Inflammatory macrophage treated with lipopolysaccharide for 1 hour (primary cell): ENCODE measurements around the gene SP4.
"Not testable (repeated sequence)": the region's sequence is repeated elsewhere in the genome, so short reads cannot be mapped to it uniquely, and the experiment has no call there.

Experiments used
- DNase-seq, 2 donors: peaks; one replicate each; pipeline ENCODE4 v3.0.0-alpha.2; 2020 to 2022

The SP4 gene

DNA sequence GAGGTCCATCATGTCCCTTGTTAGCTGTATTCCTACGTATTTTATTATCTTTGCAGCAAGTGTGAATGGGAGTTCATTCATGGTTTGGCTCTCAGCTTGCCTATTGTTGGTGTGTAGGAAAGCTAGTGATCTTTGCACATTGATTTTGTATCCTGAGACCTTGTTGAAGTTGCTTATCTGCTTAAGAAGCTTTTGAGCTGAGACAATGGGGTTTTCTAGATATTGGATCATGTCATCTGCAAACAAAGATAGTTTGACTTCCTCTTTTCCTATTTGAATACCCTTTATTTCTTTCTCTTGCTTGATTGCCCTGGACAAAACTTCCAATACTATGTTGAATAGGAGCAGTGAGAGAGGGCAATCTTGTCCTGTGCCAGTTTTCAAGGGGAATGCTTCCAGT, 104.6 kb downstream of the SP4 start:
- DNase-seq = not testable (repeated sequence)

DNA sequence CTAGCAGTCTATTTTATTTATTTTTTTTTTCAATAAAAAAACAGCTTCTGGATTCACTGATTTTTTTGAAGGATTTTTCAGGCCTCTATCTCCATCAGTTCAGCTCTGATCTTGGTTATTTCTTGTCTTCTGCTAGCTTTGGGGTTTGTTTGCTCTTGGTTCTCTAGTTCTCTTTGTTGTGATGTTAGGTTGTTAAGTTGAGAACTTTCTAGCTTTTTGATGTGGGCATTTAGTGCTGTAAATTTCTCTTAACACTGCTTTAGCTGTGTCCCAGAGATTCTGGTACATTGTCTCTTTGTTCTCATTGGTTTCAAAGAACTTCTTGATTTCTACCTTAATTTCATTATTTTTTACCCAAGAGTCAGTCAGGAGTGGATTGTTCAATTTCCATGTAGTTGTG, 105.8 kb downstream of the SP4 start:
- DNase-seq = not testable (repeated sequence)

DNA sequence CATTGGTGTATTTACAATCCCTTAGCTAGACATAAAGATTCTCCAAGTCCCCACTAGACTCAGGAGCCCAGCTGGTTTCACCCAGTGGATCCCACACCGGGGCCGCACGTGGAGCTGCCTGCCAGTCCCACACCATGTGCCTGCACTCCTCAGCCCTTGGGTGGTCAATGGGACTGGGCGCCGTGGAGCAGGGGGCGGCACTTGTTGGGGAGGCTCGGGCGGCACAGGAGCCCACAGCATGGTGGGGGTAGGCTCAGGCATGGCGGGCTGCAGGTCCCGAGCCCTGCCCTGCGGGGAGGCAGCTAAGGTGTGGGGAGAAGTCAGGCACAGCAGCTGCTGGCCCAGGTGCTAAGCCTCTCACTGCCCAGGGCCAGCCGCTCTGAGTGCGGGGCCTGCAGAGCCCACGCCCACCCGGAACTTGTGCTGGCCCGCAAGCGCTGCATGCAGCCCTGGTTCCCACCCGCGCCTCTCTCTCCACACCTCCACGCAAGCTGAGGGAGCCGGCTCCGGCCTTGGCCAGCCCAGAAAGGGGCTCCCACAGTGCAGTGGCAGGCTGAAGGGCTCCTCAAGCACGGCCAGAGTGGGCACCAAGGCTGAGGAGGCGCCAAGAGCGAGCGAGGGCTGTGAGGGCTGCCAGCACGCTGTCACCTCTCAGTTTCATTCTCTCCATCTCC, 108.7 kb downstream of the SP4 start:
- DNase-seq = not testable (repeated sequence)

DNA sequence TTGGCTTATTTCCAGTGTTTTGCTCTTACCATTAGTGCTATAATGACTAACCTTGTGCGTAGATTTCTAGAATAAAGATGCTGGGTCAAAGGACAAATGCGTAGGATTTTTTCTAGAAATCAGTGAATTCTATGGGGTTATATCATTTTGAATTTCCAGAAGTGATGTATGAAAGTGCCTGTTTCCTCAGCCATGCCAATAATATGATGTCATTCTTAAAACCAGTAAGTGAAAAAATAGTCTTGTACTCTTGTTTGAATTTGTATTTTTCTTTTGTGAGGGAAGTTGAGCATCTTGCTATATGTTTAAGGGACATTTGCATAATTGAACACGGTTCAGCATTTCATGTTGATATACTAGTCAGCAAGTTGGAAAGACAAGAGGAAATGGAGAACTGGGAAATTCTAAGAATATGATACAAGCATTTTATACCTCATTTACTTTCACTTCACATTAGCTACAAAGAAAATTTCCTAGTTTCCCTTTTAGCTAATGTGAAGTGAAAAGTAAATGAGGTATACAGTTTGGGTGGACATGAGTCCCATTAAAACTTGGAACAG, 111.1 kb downstream of the SP4 start:
- peak; percentile 62 to 65 for DNase-seq

DNA sequence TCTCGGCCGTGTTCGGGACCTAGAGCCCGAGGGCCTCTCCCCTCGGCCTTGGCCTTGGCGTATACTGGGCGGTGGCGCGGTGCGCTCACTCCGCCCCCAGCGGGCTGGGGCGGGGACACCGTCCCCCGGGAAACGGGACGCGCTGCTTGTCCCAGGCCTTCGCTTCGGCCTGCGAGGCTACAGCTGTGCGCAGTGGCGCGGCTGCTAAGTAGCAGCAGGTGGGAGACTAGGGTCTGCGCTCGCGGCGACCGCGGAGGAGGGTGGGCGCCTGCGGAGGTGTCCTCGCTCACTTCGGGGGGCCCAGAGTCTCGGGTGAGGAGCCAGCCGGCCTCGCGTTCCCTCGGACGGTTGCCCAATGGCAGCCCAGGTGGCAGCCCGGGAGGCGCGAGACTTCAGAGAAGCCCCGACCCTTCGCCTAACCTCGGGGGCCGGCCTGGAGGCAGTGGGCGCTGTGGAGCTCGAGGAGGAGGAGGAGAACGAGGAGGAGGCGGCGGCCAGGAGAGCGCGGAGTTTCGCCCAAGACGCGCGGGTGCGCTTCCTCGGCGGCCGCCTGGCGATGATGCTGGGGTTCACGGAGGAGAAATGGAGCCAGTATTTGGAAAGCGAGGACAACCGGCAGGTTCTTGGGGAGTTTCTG, 115.1 kb downstream of the SP4 start, which contains the start of gene DNAH11:
Gene DNAH11 (plus strand): TSS at position 149 of the 637 bp plus-strand sequence. CDS start 207 bp downstream, at position 356.
- DNase-seq = peak; percentile 28 to 51

DNA sequence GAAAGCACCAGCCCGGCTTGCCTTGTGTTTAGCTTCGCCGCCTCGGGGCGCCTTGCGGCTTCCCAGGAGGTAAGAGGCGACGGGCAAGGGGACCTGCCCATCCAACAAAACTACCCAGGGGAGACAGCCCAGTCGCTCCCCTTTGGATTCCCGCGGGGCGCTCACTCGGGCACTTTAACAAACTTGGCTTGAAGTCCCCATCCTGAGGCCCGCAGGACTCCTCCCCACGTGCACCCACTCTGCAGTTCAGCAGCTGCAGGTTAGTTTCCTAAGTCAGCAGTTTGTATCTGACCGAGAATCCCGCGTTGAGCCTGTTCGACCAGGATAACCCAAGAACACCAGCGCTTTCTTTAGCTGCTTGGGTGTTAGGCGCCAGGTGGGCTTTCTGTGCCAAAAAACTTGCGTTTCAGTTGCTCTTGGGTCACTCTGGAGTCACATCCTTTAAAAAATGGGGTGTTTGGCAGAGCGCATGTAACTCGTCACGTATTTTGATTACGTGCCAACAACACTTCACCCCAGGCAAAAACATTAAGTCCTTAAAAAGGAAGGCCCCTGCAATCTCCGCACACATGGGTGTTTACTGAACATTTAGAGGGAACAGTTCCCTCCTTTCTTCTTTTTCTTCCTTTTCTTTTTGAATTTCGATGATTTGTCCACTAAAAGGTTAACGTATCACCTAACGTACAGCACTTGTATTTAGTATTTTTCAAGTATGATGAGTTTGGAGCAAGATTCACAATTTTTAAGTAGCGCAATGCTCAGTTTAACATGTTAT, 115.8 kb downstream of the SP4 start:
- no peak for DNase-seq

DNA sequence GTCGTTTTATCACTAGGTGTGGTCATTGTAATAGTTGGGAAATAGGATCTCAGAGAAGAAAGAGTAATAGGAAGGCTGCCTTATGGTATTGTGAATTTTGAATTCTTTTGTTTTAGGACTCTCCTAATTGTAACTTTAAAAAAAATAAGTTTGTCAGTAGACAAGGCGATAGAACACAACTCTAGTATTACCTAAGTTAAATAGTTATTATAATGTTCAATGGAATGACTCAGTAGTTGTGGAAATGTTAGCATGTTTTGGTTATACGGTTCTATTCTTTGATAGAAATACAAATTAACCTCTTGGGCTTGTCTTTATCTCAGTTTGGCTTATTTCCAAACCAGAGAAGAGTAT, 116.4 kb downstream of the SP4 start:
- DNase-seq = no peak

DNA sequence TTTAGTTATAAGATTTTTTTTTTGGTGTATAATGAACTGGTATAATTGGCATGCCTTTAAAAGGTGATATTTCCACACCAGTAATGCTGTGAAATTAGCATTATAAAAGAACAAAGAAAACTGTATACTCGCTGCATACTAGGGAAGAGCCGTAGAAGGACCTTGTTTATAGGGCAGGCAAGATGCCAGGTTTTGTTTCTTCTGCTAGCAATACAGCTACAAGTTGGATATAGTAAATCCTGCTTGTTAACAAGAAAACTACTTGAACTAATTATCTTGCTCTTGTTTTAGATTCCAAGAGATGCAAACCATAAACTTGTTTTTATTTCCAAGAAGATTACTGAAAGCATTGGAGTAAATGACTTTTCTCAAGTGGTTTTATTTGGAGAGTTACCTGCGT, 116.8 kb downstream of the SP4 start:
- no peak for DNase-seq

DNA sequence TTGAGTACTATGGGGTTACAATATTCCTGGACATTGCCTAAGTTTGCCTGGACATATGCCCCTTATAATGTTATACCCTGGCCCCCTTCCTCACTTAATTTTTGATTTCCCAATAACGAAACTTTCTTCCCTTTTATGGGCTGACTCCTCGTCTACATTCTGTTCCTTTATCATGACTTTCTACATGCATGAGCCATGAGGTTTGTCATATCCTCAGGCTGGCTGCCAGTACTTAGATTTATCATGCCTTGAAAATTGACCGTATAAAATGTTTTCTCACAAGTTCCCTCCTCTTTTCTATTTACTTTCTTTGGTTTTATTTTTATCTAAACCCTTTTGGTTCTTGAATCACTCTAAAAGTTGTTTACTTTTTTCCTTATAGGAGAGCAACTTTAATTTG, 119.6 kb downstream of the SP4 start:
- DNase-seq = no peak

DNA sequence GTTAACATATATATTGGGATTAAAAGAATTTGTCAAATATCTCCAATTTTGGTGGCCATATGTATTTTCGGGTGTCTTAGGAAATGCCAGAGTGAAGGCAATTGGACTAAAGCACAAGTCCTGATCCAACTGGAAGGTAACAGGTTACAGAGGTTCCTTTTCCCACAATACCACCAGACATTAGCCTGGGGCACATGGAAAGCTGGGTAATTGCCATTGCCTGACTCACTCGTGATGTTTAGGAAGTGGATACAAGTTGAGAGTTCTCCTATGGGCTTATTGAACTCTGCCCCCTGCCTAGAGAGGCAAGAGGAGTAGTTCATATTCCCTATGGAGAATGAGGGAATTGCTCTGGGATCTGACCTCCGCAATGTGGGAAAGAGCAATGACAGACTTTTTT, 120.6 kb downstream of the SP4 start:
- no peak for DNase-seq

DNA sequence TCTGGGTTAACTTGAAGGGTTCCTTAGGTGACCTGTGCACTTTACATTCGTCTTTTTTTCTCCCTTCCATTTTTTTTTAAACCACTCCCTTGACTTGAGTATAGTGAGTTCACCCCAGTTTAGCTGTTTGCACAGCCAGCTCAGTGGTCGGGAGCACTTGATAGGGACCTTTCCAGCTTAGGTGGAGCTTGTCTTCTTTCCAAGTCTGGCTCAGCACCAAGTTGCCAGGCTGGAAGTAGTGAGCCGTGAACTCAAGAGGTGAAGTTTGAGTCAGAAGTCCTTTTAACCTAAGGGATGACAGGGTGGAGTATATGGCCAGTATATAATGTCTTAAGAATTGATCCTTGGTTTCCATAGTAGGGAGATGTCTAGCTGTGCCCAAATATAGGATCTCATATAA, 122.2 kb downstream of the SP4 start:
- no peak for DNase-seq

DNA sequence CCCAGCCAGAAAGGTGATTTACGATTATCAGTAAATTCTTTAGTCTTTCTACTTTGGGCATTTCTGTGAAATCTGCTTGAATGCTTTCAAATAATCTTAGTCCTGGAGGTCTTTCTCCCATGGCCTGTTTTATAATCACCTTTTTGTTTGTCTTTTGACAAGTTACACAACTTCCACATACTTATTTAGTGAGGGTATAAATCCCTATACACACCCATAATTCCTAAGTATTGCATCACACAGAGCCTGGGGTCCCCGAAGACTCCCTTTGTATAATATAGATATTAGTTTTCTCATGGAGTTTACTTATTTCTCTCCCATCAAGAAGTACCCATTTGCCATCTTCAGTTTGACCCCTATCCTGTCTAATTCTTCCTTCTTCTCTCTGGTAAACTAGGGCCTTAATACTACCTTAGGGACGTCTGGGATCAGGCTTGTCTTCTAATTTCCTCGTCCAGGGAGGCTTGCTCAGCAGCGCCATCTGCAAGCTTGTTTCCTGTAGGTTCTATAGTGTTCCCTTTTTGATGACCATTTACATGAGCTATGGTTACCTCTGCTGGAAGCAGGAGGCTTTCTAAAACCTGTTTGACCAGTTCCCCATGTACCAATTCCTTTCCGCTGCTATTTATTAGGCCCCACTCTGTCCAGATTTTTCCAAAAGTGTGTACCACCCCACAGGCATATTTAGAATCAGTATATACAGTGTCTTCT, 123.1 kb downstream of the SP4 start:
- no peak for DNase-seq

DNA sequence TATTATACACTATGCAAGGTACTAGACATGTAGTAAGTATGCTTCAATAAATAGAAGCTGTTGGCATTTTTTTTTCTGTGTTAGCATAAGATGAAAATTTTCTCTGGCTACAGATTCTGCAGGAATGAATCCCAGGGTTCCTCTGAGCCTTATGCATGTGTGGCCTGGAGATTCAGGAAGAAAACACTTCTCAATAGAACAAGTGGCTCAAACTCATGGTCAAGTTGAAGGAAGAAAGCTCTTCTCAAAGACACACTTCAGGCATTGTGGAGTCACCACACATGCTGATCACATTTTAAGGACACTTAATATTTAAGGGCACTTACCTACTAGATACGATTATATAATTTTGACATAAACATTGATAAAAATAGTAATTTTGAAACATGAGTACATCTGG, 134.5 kb downstream of the SP4 start:
- DNase-seq = no peak
